SK-N-SH (cell line): ENCODE data around the gene APPL2. TPM values are rescaled to one million over a fixed set of nuclear protein-coding genes. Genes with fewer than 3 reads are reported as not detected.
A peak's percentile ranks its signal among the peaks of the same experiment; 100 is the strongest.

Source experiments
- CTCF ChIA-PET: fragments of 300-600, 350-600 bp; formaldehyde crosslinking; extraction: SDS; loops from one replicate; lab custom pipeline; 2021; lab: Yijun Ruan, JAX
- POLR2A ChIA-PET: fragments of 350-600 bp; sonication (Branson Sonifier 250); formaldehyde crosslinking; extraction: SDS; loops from one replicate; lab custom pipeline; 2020; ENCODE audit warnings: antibody characterized with exemption, inconsistent platforms; lab: Yijun Ruan, JAX
- DNase-seq: peaks from one replicate; pipeline ENCODE4 v3.0.0; 2012
- H2AFZ ChIP-seq: fragments of 200-600 bp; sonication (generic); 2 replicates; pipeline ENCODE4 v1.8.1; 2016; ENCODE audit warnings: antibody characterized with exemption, mild to moderate bottlenecking, low read depth
- H3F3A ChIP-seq: fragments of 200-600 bp; sonication (generic); replicated peaks from 2 replicates; pipeline ENCODE3; 2016; ENCODE audit warnings: antibody characterized with exemption, mild to moderate bottlenecking; ENCODE audit not compliant: insufficient read depth
- H3K27ac ChIP-seq, 2 experiments: fragments of 200-500 bp in 1 of 2; fragments of 200-600 bp in 1 of 2; sonication (Bioruptor generic) in 1 of 2; sonication (generic), shearing (Covaris generic) in 1 of 2; 2 replicates each; pipeline versions ENCODE4 v1.5.1 to v1.6.1; 2014 to 2016; ENCODE audit warnings: low read depth in 2 of 2, inconsistent platforms in 1 of 2, low read length in 1 of 2, mild to moderate bottlenecking in 1 of 2, mixed read lengths in 1 of 2
- H3K27me3 ChIP-seq: fragments of 200-600 bp; sonication (generic), shearing (Covaris generic); 2 replicates; pipeline ENCODE4 v1.6.1; 2016; ENCODE audit warnings: mixed run types; ENCODE audit not compliant: insufficient read depth
- H3K36me3 ChIP-seq, 2 experiments: fragments of 200-500 bp in 1 of 2; fragments of 200-600 bp in 1 of 2; sonication (Bioruptor generic) in 1 of 2; sonication (generic) in 1 of 2; replicated peaks in 1 of 2; 2 replicates each; pipeline versions ENCODE3 to v1.5.1; 2014 to 2016; ENCODE audit warnings: low read length in 1 of 2, mild to moderate bottlenecking in 1 of 2; ENCODE audit not compliant: insufficient read depth in 2 of 2, control insufficient read depth in 1 of 2
- H3K4me1 ChIP-seq, 2 experiments: fragments of 200-500 bp in 1 of 2; fragments of 200-600 bp in 1 of 2; sonication (Bioruptor generic) in 1 of 2; sonication (generic), shearing (Covaris generic) in 1 of 2; 2 replicates each; pipeline versions ENCODE4 v1.5.1 to v1.6.1; 2014 to 2016; ENCODE audit warnings: low read depth in 1 of 2, low read length in 1 of 2, mixed run types in 1 of 2; ENCODE audit not compliant: insufficient read depth in 2 of 2, control insufficient read depth in 1 of 2
- H3K4me2 ChIP-seq: fragments of 200-600 bp; sonication (generic), shearing (Covaris generic); 2 replicates; pipeline ENCODE4 v1.6.1; 2017; ENCODE audit warnings: mixed run types
- H3K4me3 ChIP-seq, 2 experiments: fragments of 200-500 bp in 1 of 2; fragments of 200-600 bp in 1 of 2; sonication (Bioruptor generic) in 1 of 2; sonication (generic), shearing (Covaris generic) in 1 of 2; 2 replicates each; pipeline versions ENCODE4 v1.5.1 to v1.8.1; 2014 to 2016; ENCODE audit warnings: low read depth in 2 of 2, inconsistent platforms in 1 of 2, low read length in 1 of 2, mild to moderate bottlenecking in 1 of 2, mixed read lengths in 1 of 2, moderate library complexity in 1 of 2
- H3K79me2 ChIP-seq: fragments of 200-600 bp; sonication (generic); 2 replicates; pipeline ENCODE4 v1.8.1; 2017; ENCODE audit warnings: mild to moderate bottlenecking; ENCODE audit not compliant: insufficient read depth
- H3K9ac ChIP-seq: fragments of 200-600 bp; sonication (generic); 2 replicates; pipeline ENCODE4 v1.6.1; 2017; ENCODE audit warnings: mixed run types
- H3K9me2 ChIP-seq: fragments of 200-600 bp; sonication (generic); 2 replicates; pipeline ENCODE4 v1.6.1; 2017; ENCODE audit warnings: mixed run types
- H3K9me3 ChIP-seq: fragments of 200-600 bp; sonication (generic); 2 replicates; pipeline ENCODE4 v1.6.1; 2017; ENCODE audit warnings: mixed run types, mild to moderate bottlenecking, moderate library complexity
- H4K20me1 ChIP-seq: fragments of 200-600 bp; sonication (generic); 2 replicates; pipeline ENCODE4 v1.6.1; 2017; ENCODE audit warnings: mild to moderate bottlenecking, mixed run types; ENCODE audit not compliant: insufficient read depth
- EP300 ChIP-seq, 2 experiments: IDR thresholded peaks; 2 replicates each; pipeline versions ENCODE4 v1.4.0 to v1.6.1; 2012; ENCODE audit warnings: borderline replicate concordance in 1 of 2, low read depth in 1 of 2, low read length in 1 of 2
- FOSL2 ChIP-seq: IDR thresholded peaks from 2 replicates; pipeline ENCODE4 v1.4.0; 2012; ENCODE audit warnings: low read depth, mild to moderate bottlenecking, moderate library complexity, borderline replicate concordance
- JUND ChIP-seq: IDR thresholded peaks from 2 replicates; pipeline ENCODE4 v1.4.0; 2012
- MXI1 ChIP-seq: IDR thresholded peaks from 2 replicates; pipeline ENCODE4 v1.6.1; 2012; ENCODE audit warnings: mild to moderate bottlenecking, low read depth, low read length, improper control_type of control experiment
- RXRA ChIP-seq: IDR thresholded peaks from 2 replicates; pipeline ENCODE4 v1.4.0; 2012; ENCODE audit warnings: low read depth, mild to moderate bottlenecking, borderline replicate concordance
- TCF12 ChIP-seq: IDR thresholded peaks from 2 replicates; pipeline ENCODE4 v1.4.0; 2012
- TEAD4 ChIP-seq: IDR thresholded peaks from 2 replicates; pipeline ENCODE4 v1.4.0; 2012; ENCODE audit warnings: mild to moderate bottlenecking, borderline replicate concordance; ENCODE audit not compliant: insufficient read depth
- WGBS: methylation state at CpG from one replicate; pipeline ENCODE4 v1.1.6; 2017; ENCODE audit warnings: low lambda C conversion rate; 5-methylcytosine and 5-hydroxymethylcytosine counted together
- polyA plus RNA-seq, 3 experiments: library from polyadenylated mRNA; depleted of rRNA; stranded (reverse); fragments of >200 nt; gene quantifications; 2 replicates each; pipeline ENCODE4 v1.2.3, GENCODE V29; 2012
- TF ChIP-seq, protein P1 (sequence below): IDR thresholded peaks from 2 replicates; pipeline ENCODE4 v1.4.0; 2012; ENCODE audit warnings: low read depth, borderline replicate concordance
- TF ChIP-seq, protein P2 (sequence below): IDR thresholded peaks from 2 replicates; pipeline ENCODE4 v1.4.0; 2012; ENCODE audit warnings: low read depth
- TF ChIP-seq, protein P3 (sequence below): fragments of 150-350 bp; IDR thresholded peaks from 2 replicates; pipeline ENCODE4 v1.6.1; 2016; ENCODE audit warnings: mild to moderate bottlenecking, low read depth, low read length
- TF ChIP-seq, protein P4 (sequence below): fragments of 150-350 bp; IDR thresholded peaks from 2 replicates; pipeline ENCODE4 v1.6.1; 2017; ENCODE audit warnings: antibody characterized with exemption, low read length, low read depth, borderline replicate concordance

Gene APPL2
- polyA plus RNA-seq, 1 of the 3 experiments (the other 2 are of a cell fraction) = 59.2 TPM

DNA sequence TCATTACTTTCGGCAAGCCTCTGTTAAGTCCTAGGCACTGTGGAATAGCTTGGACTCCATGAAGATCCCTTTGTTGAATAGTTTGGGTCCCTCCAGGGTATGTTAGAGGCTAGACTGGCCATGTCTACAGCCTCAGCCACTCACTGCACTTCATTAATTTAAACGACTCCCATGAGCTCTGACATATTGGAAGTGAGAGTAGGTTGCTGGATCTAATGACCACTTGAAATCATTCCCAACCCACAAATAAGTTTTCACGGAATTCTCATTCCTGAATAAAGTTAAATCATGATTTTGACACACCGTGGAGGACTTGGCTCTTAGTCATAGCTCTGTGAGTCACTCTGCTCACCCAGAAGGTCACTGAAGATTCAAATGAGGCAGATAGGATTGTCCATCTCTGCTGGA is 21.4 kb upstream of the APPL2 start (continued):
- TF ChIP-seq, protein P1, sequence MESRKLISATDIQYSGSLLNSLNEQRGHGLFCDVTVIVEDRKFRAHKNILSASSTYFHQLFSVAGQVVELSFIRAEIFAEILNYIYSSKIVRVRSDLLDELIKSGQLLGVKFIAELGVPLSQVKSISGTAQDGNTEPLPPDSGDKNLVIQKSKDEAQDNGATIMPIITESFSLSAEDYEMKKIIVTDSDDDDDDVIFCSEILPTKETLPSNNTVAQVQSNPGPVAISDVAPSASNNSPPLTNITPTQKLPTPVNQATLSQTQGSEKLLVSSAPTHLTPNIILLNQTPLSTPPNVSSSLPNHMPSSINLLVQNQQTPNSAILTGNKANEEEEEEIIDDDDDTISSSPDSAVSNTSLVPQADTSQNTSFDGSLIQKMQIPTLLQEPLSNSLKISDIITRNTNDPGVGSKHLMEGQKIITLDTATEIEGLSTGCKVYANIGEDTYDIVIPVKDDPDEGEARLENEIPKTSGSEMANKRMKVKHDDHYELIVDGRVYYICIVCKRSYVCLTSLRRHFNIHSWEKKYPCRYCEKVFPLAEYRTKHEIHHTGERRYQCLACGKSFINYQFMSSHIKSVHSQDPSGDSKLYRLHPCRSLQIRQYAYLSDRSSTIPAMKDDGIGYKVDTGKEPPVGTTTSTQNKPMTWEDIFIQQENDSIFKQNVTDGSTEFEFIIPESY = peak; percentile 70; the same call in 1 of the 2 replicates
- TF ChIP-seq MXI1 = no peak
- TF ChIP-seq EP300 (IDR thresholded peaks at IDR 0.05; ENCODE audit: borderline replicate concordance in 1 of 2, low read depth in 1 of 2, low read length in 1 of 2) = peak; percentile 37 to 89; a peak in 3 of 4 replicates
- TF ChIP-seq TCF12 = peak; percentile 90
- TF ChIP-seq TEAD4 = peak; percentile 79; the same call in 1 of the 2 replicates
- peak; percentile 94 for TF ChIP-seq RXRA

DNA sequence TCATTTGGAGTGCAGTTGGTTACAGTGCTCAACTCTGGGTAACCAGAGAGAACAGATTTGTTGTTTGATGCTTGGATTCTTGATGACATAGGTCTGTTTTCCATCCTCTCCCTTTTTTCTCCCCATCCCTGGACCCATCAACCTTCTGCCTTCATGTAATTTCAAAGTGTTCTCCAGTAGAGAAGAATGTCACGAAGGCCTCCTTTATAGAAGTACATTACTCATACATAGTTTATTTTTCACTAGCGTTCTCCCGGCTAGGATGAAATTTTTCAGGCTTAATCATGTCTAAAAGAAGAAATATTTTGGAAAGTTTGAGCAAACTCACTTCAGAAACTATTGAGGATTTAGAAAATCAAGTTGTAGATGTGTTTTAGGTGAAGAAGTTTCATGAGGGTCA is 20.9 kb upstream of the APPL2 start:
- H3K9me3 ChIP-seq = no peaks in the 10 kb centered on the region
- ChIA-PET POLR2A (no interaction called here), CTCF (interaction anchor here (0.5 kb wide), 1 partner anchor 63 kb away, joined by 3 read pairs; no protein-coding TSS in a partner anchor)
- no peak overlapping the region for H3K4me3 ChIP-seq
- H3K79me2 ChIP-seq = peaks cover 5% of the 10 kb centered on the region; the same call in 1 of the 2 replicates
- no peaks in the 10 kb centered on the region for H3K27me3 ChIP-seq
- H3K4me2 ChIP-seq = peak overlapping the region; percentile 52
- peaks cover 6 to 45% of the 10 kb centered on the region in 2 experiments for H3K4me1 ChIP-seq
- H3K9me2 ChIP-seq = no peaks in the 10 kb centered on the region
- no peak for DNase-seq
- peaks cover 64% of the 10 kb centered on the region for H3F3A ChIP-seq
- H3K36me3 ChIP-seq = no peaks in the 10 kb centered on the region
- peak overlapping the region; percentile 12 to 95; a peak in 3 of 4 replicates for H3K27ac ChIP-seq
- peak overlapping the region; percentile 41; the same call in 1 of the 2 replicates for H3K9ac ChIP-seq
- H4K20me1 ChIP-seq = no peaks in the 10 kb centered on the region
- no peak overlapping the region for H2AFZ ChIP-seq
- 6% methylated on average over 3 of the region's 3 CpGs for WGBS
- TF ChIP-seq, protein P2, sequence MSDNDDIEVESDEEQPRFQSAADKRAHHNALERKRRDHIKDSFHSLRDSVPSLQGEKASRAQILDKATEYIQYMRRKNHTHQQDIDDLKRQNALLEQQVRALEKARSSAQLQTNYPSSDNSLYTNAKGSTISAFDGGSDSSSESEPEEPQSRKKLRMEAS = peak; percentile 21; the same call in 1 of the 2 replicates
- TF ChIP-seq JUND (0 out of 2 replicates have a peak, but pooled peaks have one; percentile 30), TCF12 (peak; percentile 33; the same call in 1 of the 2 replicates), FOSL2 (peak; percentile 44; the same call in 1 of the 2 replicates)
- TF ChIP-seq, protein P3, sequence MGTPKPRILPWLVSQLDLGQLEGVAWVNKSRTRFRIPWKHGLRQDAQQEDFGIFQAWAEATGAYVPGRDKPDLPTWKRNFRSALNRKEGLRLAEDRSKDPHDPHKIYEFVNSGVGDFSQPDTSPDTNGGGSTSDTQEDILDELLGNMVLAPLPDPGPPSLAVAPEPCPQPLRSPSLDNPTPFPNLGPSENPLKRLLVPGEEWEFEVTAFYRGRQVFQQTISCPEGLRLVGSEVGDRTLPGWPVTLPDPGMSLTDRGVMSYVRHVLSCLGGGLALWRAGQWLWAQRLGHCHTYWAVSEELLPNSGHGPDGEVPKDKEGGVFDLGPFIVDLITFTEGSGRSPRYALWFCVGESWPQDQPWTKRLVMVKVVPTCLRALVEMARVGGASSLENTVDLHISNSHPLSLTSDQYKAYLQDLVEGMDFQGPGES = no peak
- TF ChIP-seq, protein P4, sequence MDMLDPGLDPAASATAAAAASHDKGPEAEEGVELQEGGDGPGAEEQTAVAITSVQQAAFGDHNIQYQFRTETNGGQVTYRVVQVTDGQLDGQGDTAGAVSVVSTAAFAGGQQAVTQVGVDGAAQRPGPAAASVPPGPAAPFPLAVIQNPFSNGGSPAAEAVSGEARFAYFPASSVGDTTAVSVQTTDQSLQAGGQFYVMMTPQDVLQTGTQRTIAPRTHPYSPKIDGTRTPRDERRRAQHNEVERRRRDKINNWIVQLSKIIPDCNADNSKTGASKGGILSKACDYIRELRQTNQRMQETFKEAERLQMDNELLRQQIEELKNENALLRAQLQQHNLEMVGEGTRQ = no peak
